ENCODE data around the gene PEX10. TPM values are rescaled to one million over a fixed set of nuclear protein-coding genes. Genes with fewer than 3 reads are reported as not detected.

Gene PEX10
- total and polyA plus RNA-seq, 9 donors: 16.3 to 20.6 (median 18.5) TPM

GRCh38 chr1:2428490-2428889 lies 16.1 kb upstream of the PEX10 start:
- peaks cover 27% of the 10 kb centered on the region for H3K27me3 ChIP-seq (ENCODE audit: control insufficient read depth, insufficient read depth, low read length)
- H3K4me1 ChIP-seq (ENCODE audit: control insufficient read depth, insufficient read depth, low read length): no peaks in the 10 kb centered on the region
- H3K36me3 ChIP-seq (ENCODE audit: control insufficient read depth, insufficient read depth, low read length): no peaks in the 10 kb centered on the region
- 88% methylated on average over 26 of the region's 28 CpGs for WGBS (ENCODE audit: insufficient coverage)
- H3K9me3 ChIP-seq (replicated peaks; ENCODE audit: control insufficient read depth, low read depth, low read length): peaks cover 4% of the 10 kb centered on the region
- no peak overlapping the region for H3K4me3 ChIP-seq (ENCODE audit: low read length)
- DNase-seq: no peak
- H3K27ac ChIP-seq (ENCODE audit: low read length): no peak overlapping the region

- Histone ChIP-seq H3K27ac (ENCODE audit: low read length) (no peak overlapping the region), H3K36me3 (ENCODE audit: control insufficient read depth, insufficient read depth, low read length) (no peaks in the 10 kb centered on the region), H3K4me1 (ENCODE audit: control insufficient read depth, insufficient read depth, low read length) (no peaks in the 10 kb centered on the region), H3K27me3 (ENCODE audit: control insufficient read depth, insufficient read depth, low read length) (peaks cover 25% of the 10 kb centered on the region), H3K4me3 (ENCODE audit: low read length) (no peak overlapping the region), H3K9me3 (replicated peaks; ENCODE audit: control insufficient read depth, low read depth, low read length) (peaks cover 8% of the 10 kb centered on the region)
- no peak for DNase-seq
- 79% methylated on average over 9 of the region's 10 CpGs for WGBS (ENCODE audit: insufficient coverage)
These were observed 15.6 kb upstream of the PEX10 start for GRCh38 chr1:2427976-2428375.

- DNase-seq: no peak
- H3K36me3 ChIP-seq (ENCODE audit: control insufficient read depth, insufficient read depth, low read length): no peaks in the 10 kb centered on the region
- H3K27me3 ChIP-seq (ENCODE audit: control insufficient read depth, insufficient read depth, low read length): peaks cover 16% of the 10 kb centered on the region
- no peak overlapping the region for H3K27ac ChIP-seq (ENCODE audit: low read length)
- 83% methylated on average over 17 of the region's 18 CpGs for WGBS (ENCODE audit: insufficient coverage)
- H3K9me3 ChIP-seq (replicated peaks; ENCODE audit: control insufficient read depth, low read depth, low read length): peaks cover 8% of the 10 kb centered on the region
- H3K4me1 ChIP-seq (ENCODE audit: control insufficient read depth, insufficient read depth, low read length): no peaks in the 10 kb centered on the region
- H3K4me3 ChIP-seq (ENCODE audit: low read length): no peak overlapping the region
These were observed 14.7 kb upstream of the PEX10 start for GRCh38 chr1:2427051-2427450.

GRCh38 chr1:2426540-2426939 lies 14.2 kb upstream of the PEX10 start:
- no peaks in the 10 kb centered on the region for H3K4me1 ChIP-seq (ENCODE audit: control insufficient read depth, insufficient read depth, low read length)

GRCh38 chr1:2425892-2426291 lies 13.5 kb upstream of the PEX10 start:
- Histone ChIP-seq H3K4me1 (ENCODE audit: control insufficient read depth, insufficient read depth, low read length) (no peaks in the 10 kb centered on the region), H3K4me3 (ENCODE audit: low read length) (no peak overlapping the region), H3K36me3 (ENCODE audit: control insufficient read depth, insufficient read depth, low read length) (no peaks in the 10 kb centered on the region), H3K27ac (ENCODE audit: low read length) (no peak overlapping the region), H3K27me3 (ENCODE audit: control insufficient read depth, insufficient read depth, low read length) (peaks cover 10% of the 10 kb centered on the region), H3K9me3 (replicated peaks; ENCODE audit: control insufficient read depth, low read depth, low read length) (peaks cover 8% of the 10 kb centered on the region)
- DNase-seq: no peak
- 66% methylated on average over 11 of the region's 11 CpGs for WGBS (ENCODE audit: insufficient coverage)

More at GRCh38 chr1:2426540-2426939, 14.2 kb upstream of the PEX10 start:
- DNase-seq: no peak
- Histone ChIP-seq H3K27ac (ENCODE audit: low read length) (no peak overlapping the region), H3K27me3 (ENCODE audit: control insufficient read depth, insufficient read depth, low read length) (peaks cover 11% of the 10 kb centered on the region), H3K4me3 (ENCODE audit: low read length) (no peak overlapping the region), H3K9me3 (replicated peaks; ENCODE audit: control insufficient read depth, low read depth, low read length) (peaks cover 8% of the 10 kb centered on the region), H3K36me3 (ENCODE audit: control insufficient read depth, insufficient read depth, low read length) (no peaks in the 10 kb centered on the region)
- WGBS (ENCODE audit: insufficient coverage): 55% methylated on average over 18 of the region's 18 CpGs

GRCh38 chr1:2422523-2422922 lies 10.2 kb upstream of the PEX10 start:
- Histone ChIP-seq H3K36me3 (ENCODE audit: control insufficient read depth, insufficient read depth, low read length) (no peaks in the 10 kb centered on the region), H3K9me3 (replicated peaks; ENCODE audit: control insufficient read depth, low read depth, low read length) (peaks cover 4% of the 10 kb centered on the region), H3K27ac (ENCODE audit: low read length) (no peak overlapping the region), H3K4me3 (ENCODE audit: low read length) (no peak overlapping the region), H3K4me1 (ENCODE audit: control insufficient read depth, insufficient read depth, low read length) (peaks cover 5% of the 10 kb centered on the region), H3K27me3 (ENCODE audit: control insufficient read depth, insufficient read depth, low read length) (peaks cover 28% of the 10 kb centered on the region)
- no peak for DNase-seq
- WGBS (ENCODE audit: insufficient coverage): no CpG with 5 or more reads among the region's 4 CpGs

- peaks cover 28% of the 10 kb centered on the region for H3K27me3 ChIP-seq (ENCODE audit: control insufficient read depth, insufficient read depth, low read length)
- 76% methylated on average over 10 of the region's 16 CpGs for WGBS (ENCODE audit: insufficient coverage)
These were observed 7.1 kb upstream of the PEX10 start for GRCh38 chr1:2419416-2419815.

GRCh38 chr1:2418791-2419320 lies 6.5 kb upstream of the PEX10 start:
- H3K27ac ChIP-seq (ENCODE audit: low read length): no peak overlapping the region
- no peaks in the 10 kb centered on the region for H3K36me3 ChIP-seq (ENCODE audit: control insufficient read depth, insufficient read depth, low read length)
- no peak overlapping the region for H3K4me3 ChIP-seq (ENCODE audit: low read length)
- H3K4me1 ChIP-seq (ENCODE audit: control insufficient read depth, insufficient read depth, low read length): peaks cover 12% of the 10 kb centered on the region
- DNase-seq: no peak
- 61% methylated on average over 15 of the region's 16 CpGs for WGBS (ENCODE audit: insufficient coverage)
- peaks cover 28% of the 10 kb centered on the region for H3K27me3 ChIP-seq (ENCODE audit: control insufficient read depth, insufficient read depth, low read length)
- peaks cover 4% of the 10 kb centered on the region for H3K9me3 ChIP-seq (replicated peaks; ENCODE audit: control insufficient read depth, low read depth, low read length)

More at GRCh38 chr1:2419416-2419815, 7.1 kb upstream of the PEX10 start:
- Histone ChIP-seq H3K9me3 (replicated peaks; ENCODE audit: control insufficient read depth, low read depth, low read length) (peaks cover 4% of the 10 kb centered on the region), H3K27ac (ENCODE audit: low read length) (no peak overlapping the region), H3K4me1 (ENCODE audit: control insufficient read depth, insufficient read depth, low read length) (peaks cover 7% of the 10 kb centered on the region), H3K4me3 (ENCODE audit: low read length) (no peak overlapping the region), H3K36me3 (ENCODE audit: control insufficient read depth, insufficient read depth, low read length) (no peaks in the 10 kb centered on the region)
- no peak for DNase-seq

- DNase-seq: no peak
- H3K27ac ChIP-seq (ENCODE audit: low read length): no peak overlapping the region
- no peaks in the 10 kb centered on the region for H3K9me3 ChIP-seq (replicated peaks; ENCODE audit: control insufficient read depth, low read depth, low read length)
- H3K4me3 ChIP-seq (ENCODE audit: low read length): no peak overlapping the region
- H3K27me3 ChIP-seq (ENCODE audit: control insufficient read depth, insufficient read depth, low read length): peaks cover 22% of the 10 kb centered on the region
- WGBS (ENCODE audit: insufficient coverage): 74% methylated on average over 14 of the region's 14 CpGs
- no peaks in the 10 kb centered on the region for H3K36me3 ChIP-seq (ENCODE audit: control insufficient read depth, insufficient read depth, low read length)
- H3K4me1 ChIP-seq (ENCODE audit: control insufficient read depth, insufficient read depth, low read length): peaks cover 22% of the 10 kb centered on the region
These were observed 5.5 kb upstream of the PEX10 start for GRCh38 chr1:2417833-2418225.

GRCh38 chr1:2417083-2417832 lies 4.9 kb upstream of the PEX10 start:
- no peak overlapping the region for H3K27ac ChIP-seq (ENCODE audit: low read length)
- 87% methylated on average over 7 of the region's 13 CpGs for WGBS (ENCODE audit: insufficient coverage)
- peaks cover 22% of the 10 kb centered on the region for H3K27me3 ChIP-seq (ENCODE audit: control insufficient read depth, insufficient read depth, low read length)
- no peaks in the 10 kb centered on the region for H3K36me3 ChIP-seq (ENCODE audit: control insufficient read depth, insufficient read depth, low read length)
- H3K4me3 ChIP-seq (ENCODE audit: low read length): no peak overlapping the region
- no peaks in the 10 kb centered on the region for H3K9me3 ChIP-seq (replicated peaks; ENCODE audit: control insufficient read depth, low read depth, low read length)
- peaks cover 22% of the 10 kb centered on the region for H3K4me1 ChIP-seq (ENCODE audit: control insufficient read depth, insufficient read depth, low read length)
- no peak for DNase-seq
